SK-N-SH treated with all-trans-retinoic acid at 6 μM for 48 hours (cell line): ENCODE data around the gene DIAPH3.

Experiments used
- ATAC-seq: fragments of 200-7000 bp; cut with Tn5 transposase; 3 replicates; pipeline ENCODE4 v1.9.1; 2020; ENCODE audit warnings: mild to moderate bottlenecking, moderate library complexity
- BACH2 ChIP-seq: fragments of 250-450 bp; sonication (Bioruptor Pico); IDR thresholded peaks from 2 replicates; pipeline ENCODE4 v1.9.0; 2021; ENCODE audit warnings: mild to moderate bottlenecking, borderline replicate concordance
- CREB5 ChIP-seq: fragments of 250-450 bp; sonication (Bioruptor Pico); IDR thresholded peaks from 2 replicates; pipeline ENCODE4 v1.5.1; 2020; ENCODE audit warnings: low read depth, mild to moderate bottlenecking, moderate library complexity
- CSRNP3 ChIP-seq: fragments of 250-450 bp; sonication (Bioruptor Pico); IDR thresholded peaks from 2 replicates; pipeline ENCODE4 v1.5.1; 2021; ENCODE audit warnings: mild to moderate bottlenecking, moderate library complexity
- ESRRG ChIP-seq: fragments of 250-450 bp; sonication (Bioruptor Pico); IDR thresholded peaks from 2 replicates; pipeline ENCODE4 v1.6.1; 2021; ENCODE audit warnings: mild to moderate bottlenecking
- GLIS3 ChIP-seq: fragments of 250-450 bp; sonication (Bioruptor Pico); IDR thresholded peaks from 2 replicates; pipeline ENCODE4 v1.5.0; 2020; ENCODE audit warnings: mild to moderate bottlenecking, moderate library complexity
- ISL1 ChIP-seq: fragments of 250-450 bp; sonication (Bioruptor Pico); IDR thresholded peaks from 2 replicates; pipeline ENCODE4 v2.1.2; 2022; ENCODE audit warnings: mild to moderate bottlenecking, moderate library complexity
- OSR1 ChIP-seq: fragments of 250-450 bp; sonication (Bioruptor Pico); IDR thresholded peaks from 2 replicates; pipeline ENCODE4 v1.8.0; 2022; ENCODE audit warnings: moderate library complexity, mild to moderate bottlenecking, inconsistent platforms
- PATZ1 ChIP-seq: fragments of 250-450 bp; sonication (Bioruptor Pico); IDR thresholded peaks from 2 replicates; pipeline ENCODE4 v1.8.0; 2020; ENCODE audit warnings: mild to moderate bottlenecking, moderate library complexity, borderline replicate concordance
- POU6F1 ChIP-seq: fragments of 250-450 bp; sonication (Bioruptor Pico); IDR thresholded peaks from 2 replicates; pipeline ENCODE4 v1.8.0; 2021; ENCODE audit warnings: low read depth, mild to moderate bottlenecking, moderate library complexity, borderline replicate concordance
- PPARA ChIP-seq: fragments of 250-450 bp; sonication (Bioruptor Pico); IDR thresholded peaks from 2 replicates; pipeline ENCODE4 v1.5.0; 2020; ENCODE audit warnings: mild to moderate bottlenecking, borderline replicate concordance
- RARB ChIP-seq: fragments of 250-450 bp; sonication (Bioruptor Pico); IDR thresholded peaks from 2 replicates; pipeline ENCODE4 v1.8.0; 2021; ENCODE audit warnings: mild to moderate bottlenecking, moderate library complexity
- SNAI2 ChIP-seq: fragments of 250-450 bp; sonication (Bioruptor Pico); IDR thresholded peaks from 2 replicates; pipeline ENCODE4 v1.5.0; 2020; ENCODE audit warnings: mild to moderate bottlenecking, moderate library complexity
- TCF4 ChIP-seq: fragments of 250-450 bp; sonication (Bioruptor Pico); IDR thresholded peaks from 2 replicates; pipeline ENCODE4 v1.8.0; 2021; ENCODE audit warnings: mild to moderate bottlenecking, moderate library complexity, borderline replicate concordance
- TOX ChIP-seq: fragments of 250-450 bp; sonication (Bioruptor Pico); IDR thresholded peaks from 2 replicates; pipeline ENCODE4 v1.8.0; 2021; ENCODE audit warnings: mild to moderate bottlenecking, moderate library complexity, borderline replicate concordance
- TSHZ2 ChIP-seq: fragments of 250-450 bp; sonication (Bioruptor Pico); IDR thresholded peaks from 2 replicates; pipeline ENCODE4 v1.5.0; 2020; ENCODE audit warnings: mild to moderate bottlenecking, moderate library complexity
- ZC3H10 ChIP-seq: fragments of 250-450 bp; sonication (Bioruptor Pico); IDR thresholded peaks from 2 replicates; pipeline ENCODE4 v1.5.1; 2021; ENCODE audit warnings: mild to moderate bottlenecking, moderate library complexity
- ZFP3 ChIP-seq: fragments of 250-450 bp; sonication (Bioruptor Pico); IDR thresholded peaks from 2 replicates; pipeline ENCODE4 v1.5.0; 2020; ENCODE audit warnings: mild to moderate bottlenecking, moderate library complexity
- ZFP30 ChIP-seq: fragments of 450-650 bp; formaldehyde crosslinking; IDR thresholded peaks from 2 replicates; pipeline ENCODE4 v1.5.0; 2022; ENCODE audit warnings: mild to moderate bottlenecking, moderate library complexity
- ZNF565 ChIP-seq: fragments of 450-650 bp; formaldehyde crosslinking; conservative IDR thresholded peaks from 2 replicates; pipeline ENCODE4 v1.5.0; 2020; ENCODE audit warnings: low read depth, mild to moderate bottlenecking, moderate library complexity
- ZNF70 ChIP-seq: fragments of 450-650 bp; formaldehyde crosslinking; IDR thresholded peaks from 2 replicates; pipeline ENCODE4 v1.5.0; 2020; ENCODE audit warnings: mild to moderate bottlenecking, moderate library complexity
- ZNF8 ChIP-seq: fragments of 450-650 bp; formaldehyde crosslinking; IDR thresholded peaks from 2 replicates; pipeline ENCODE4 v1.5.0; 2020; ENCODE audit warnings: mild to moderate bottlenecking, moderate library complexity

Gene DIAPH3

GRCh38 chr13:59641261-59641660, 522.5 kb downstream of the DIAPH3 start (continued):
- TF ChIP-seq POU6F1 (CRISPR knock-in tag) = no peak

GRCh38 chr13:59638404-59638803, 525.3 kb downstream of the DIAPH3 start:
- ATAC-seq = no peak
- TF ChIP-seq GLIS3 (CRISPR knock-in tag) (no peak), ZC3H10 (CRISPR knock-in tag) (no peak), PATZ1 (CRISPR knock-in tag) (no peak), TOX (CRISPR knock-in tag) (no peak), OSR1 (CRISPR knock-in tag) (no peak), RARB (CRISPR knock-in tag) (no peak), TCF4 (CRISPR knock-in tag) (no peak), SNAI2 (CRISPR knock-in tag) (no peak), BACH2 (CRISPR knock-in tag) (no peak), TSHZ2 (CRISPR knock-in tag) (no peak), ZNF565 (CRISPR knock-in tag) (no peak), ZFP30 (CRISPR knock-in tag) (no peak), POU6F1 (CRISPR knock-in tag) (no peak), CREB5 (CRISPR knock-in tag) (no peak), ZNF70 (CRISPR knock-in tag) (no peak), PPARA (CRISPR knock-in tag) (no peak), ESRRG (CRISPR knock-in tag) (no peak), CSRNP3 (CRISPR knock-in tag) (no peak)

GRCh38 chr13:59635589-59635988, 528.1 kb downstream of the DIAPH3 start:
- no peak for ATAC-seq
- no peak for TF ChIP-seq PPARA (CRISPR knock-in tag)
- no peak for TF ChIP-seq SNAI2 (CRISPR knock-in tag)
- no peak for TF ChIP-seq ZFP3
- no peak for TF ChIP-seq ZNF8 (CRISPR knock-in tag)
- TF ChIP-seq BACH2 (CRISPR knock-in tag) = no peak
- no peak for TF ChIP-seq POU6F1 (CRISPR knock-in tag)
- TF ChIP-seq TSHZ2 (CRISPR knock-in tag) = no peak
- no peak for TF ChIP-seq ZC3H10 (CRISPR knock-in tag)
- TF ChIP-seq ZNF565 (CRISPR knock-in tag) = no peak
- TF ChIP-seq ISL1 = no peak
- no peak for TF ChIP-seq RARB (CRISPR knock-in tag)
- no peak for TF ChIP-seq OSR1 (CRISPR knock-in tag)
- no peak for TF ChIP-seq TCF4 (CRISPR knock-in tag)
